Measurements from ENCODE around the gene ABCA1.
A peak's percentile ranks its signal among the peaks of the same experiment; 100 is the strongest.
"Not testable (repeated sequence)": the region's sequence is repeated elsewhere in the genome, so short reads cannot be mapped to it uniquely, and the experiment has no call there.

Gene ABCA1

DNA sequence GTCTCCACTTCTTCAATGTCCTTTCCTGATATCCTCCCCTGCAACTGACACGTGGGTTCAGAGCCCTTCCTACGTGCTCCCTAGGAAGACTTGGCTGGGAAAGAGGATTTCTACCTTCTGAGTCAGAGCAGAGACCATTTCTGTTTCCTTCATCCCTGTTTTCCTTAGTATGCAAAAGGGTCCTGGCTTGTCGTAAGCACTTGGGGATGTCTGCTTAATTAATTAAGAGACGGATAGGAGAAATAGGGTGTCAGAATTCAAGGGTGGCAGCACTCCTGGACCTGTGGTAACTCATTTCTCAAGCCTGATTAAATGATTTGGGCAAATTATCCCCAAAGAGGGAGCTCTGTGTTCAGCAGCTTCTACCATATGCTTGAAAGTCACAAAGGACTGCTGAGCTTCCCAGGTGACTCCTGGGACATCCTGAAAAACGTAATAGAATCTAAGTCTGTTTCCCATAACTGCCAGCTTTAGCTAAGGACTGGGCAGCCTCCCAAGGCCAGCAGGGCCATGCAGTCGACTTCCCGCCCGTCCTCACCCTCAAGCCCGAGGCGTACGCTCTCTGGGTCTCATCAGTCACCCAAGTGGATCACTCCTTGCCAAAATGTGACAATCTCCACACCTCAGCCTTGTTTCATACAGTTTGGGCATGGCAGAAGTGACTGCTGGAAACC lies 20.5 kb downstream of the ABCA1 start:
- H3K36me3 Mint-ChIP-seq (ENCODE audit: insufficient read depth), result peaks cover 8% of the 10 kb centered on the region
- no peak overlapping the region for H3K27ac Mint-ChIP-seq
- peaks cover 0 to 24% of the 10 kb centered on the region in 2 donors for H3K27me3 Mint-ChIP-seq
- no peak overlapping the region for H3K4me3 Mint-ChIP-seq
- H3K4me1 Mint-ChIP-seq (ENCODE audit: low read depth in 2 of 2), result peaks cover 3 to 14% of the 10 kb centered on the region in 2 donors
- ATAC-seq (replicated peaks) (no peak), DNase-seq (no peak)
- no peaks in the 10 kb centered on the region for H3K9me3 Mint-ChIP-seq

DNA sequence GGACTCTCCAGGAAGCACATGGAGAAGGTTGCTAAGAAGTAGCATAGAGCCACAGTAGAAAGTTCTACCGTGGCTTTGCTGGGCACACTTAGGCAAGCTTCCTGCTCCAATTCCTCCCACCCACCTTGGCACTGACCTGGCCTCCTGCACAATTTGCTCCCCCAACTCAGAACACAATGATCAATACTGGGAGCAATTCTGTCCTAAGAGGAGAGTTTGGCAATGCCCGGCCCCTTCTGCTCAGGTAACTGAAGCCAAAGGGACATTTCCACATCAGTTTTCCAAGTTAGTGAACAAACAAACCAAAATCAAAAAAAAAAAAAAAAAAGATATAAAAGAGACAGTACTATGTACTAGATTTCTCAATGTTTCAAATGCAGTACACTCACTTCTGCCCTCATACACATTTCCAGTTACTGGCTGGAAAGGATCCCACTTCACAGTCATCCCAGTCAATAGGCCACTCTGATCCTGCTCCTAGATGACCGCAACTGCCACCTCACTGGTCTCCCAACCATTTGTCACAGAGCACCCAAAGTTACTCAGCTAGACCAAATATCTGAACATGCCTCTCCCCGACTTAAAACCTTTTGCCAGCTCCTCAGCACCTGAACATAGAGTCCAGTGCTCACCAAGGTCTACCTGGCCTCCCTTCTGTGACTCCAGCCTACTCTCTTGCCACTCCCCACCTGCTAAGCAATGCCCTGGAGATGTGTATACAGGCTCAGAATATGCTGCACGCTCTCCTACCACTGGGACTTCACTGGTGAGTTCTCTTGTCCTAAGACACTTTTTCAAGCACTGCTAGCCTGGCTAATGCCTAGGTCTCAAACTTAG lies 21.3 kb downstream of the ABCA1 start:
- Mint-ChIP-seq H3K9me3 (no peaks in the 10 kb centered on the region), H3K36me3 (ENCODE audit: insufficient read depth) (peaks cover 8% of the 10 kb centered on the region), H3K4me1 (ENCODE audit: low read depth in 2 of 2) (peaks cover 3 to 14% of the 10 kb centered on the region in 2 donors), H3K27ac (peak overlapping the region in 1 of 2 donors; percentile 15), H3K4me3 (no peak overlapping the region), H3K27me3 (peaks cover 0 to 23% of the 10 kb centered on the region in 2 donors)
- no peak for DNase-seq
- no peak for ATAC-seq (replicated peaks)

DNA sequence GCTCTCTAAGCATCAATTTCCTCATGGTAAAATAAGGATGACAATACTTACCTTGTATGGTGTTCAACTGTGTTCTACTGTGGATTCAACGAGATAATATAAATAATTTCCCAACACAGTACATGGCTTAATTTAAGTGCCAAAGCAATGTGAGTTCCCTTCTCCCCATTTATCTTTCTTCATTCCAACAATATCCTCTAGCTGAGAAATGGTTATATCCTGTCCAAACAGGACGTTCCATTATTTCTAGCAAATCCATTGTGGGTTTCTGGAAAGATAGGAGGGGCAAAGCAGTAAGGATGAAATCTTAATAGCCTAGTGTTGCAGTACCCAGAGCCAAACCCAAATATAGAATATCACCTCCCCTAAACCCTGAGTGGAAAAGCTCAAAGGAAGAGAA lies 22.0 kb downstream of the ABCA1 start:
- Mint-ChIP-seq H3K9me3 (no peaks in the 10 kb centered on the region), H3K4me1 (ENCODE audit: low read depth in 2 of 2) (peaks cover 3 to 14% of the 10 kb centered on the region in 2 donors), H3K27ac (peak overlapping the region in 1 of 2 donors; percentile 15), H3K36me3 (ENCODE audit: insufficient read depth) (peaks cover 11% of the 10 kb centered on the region), H3K27me3 (peaks cover 0 to 23% of the 10 kb centered on the region in 2 donors), H3K4me3 (no peak overlapping the region)
- ATAC-seq (replicated peaks), result no peak
- no peak for DNase-seq

DNA sequence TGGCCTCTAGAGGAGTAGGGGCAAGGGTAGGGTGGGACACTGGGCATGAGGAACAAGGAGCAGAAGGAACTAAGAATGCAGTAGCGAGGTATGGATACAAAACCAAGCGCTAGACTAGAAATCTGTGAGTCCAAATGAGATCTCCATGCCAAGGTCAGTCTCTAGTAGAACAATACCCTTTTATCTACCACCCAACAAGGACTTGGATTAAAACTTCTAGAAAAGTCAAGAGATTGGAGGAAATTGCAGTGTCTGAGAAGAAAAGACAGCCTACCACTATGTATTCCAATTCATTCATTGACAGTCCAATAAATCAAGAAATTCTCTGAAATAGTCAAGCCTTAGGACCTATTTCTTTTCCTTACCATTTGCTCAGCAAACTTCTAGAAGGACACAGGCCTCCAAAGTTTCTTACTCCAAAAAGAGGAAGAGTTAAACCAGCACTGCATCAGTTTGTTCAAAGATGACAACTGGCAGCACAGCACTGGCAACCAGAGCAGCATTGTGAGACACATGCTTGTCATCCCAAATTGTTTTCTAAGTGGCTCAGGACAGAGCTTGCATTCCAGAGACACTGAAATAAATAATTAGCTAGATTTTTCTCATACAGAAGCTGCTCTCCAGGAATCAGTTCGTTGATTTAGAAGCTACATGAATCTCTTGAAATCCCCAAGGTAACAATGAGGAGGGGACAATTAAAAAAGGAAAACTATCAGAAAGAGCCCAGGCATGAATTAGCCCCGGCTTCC lies 22.6 kb downstream of the ABCA1 start:
- Mint-ChIP-seq H3K9me3 (no peaks in the 10 kb centered on the region), H3K4me1 (ENCODE audit: low read depth in 2 of 2) (peaks cover 3 to 14% of the 10 kb centered on the region in 2 donors), H3K27me3 (peaks cover 0 to 23% of the 10 kb centered on the region in 2 donors), H3K4me3 (no peak overlapping the region), H3K27ac (no peak overlapping the region), H3K36me3 (ENCODE audit: insufficient read depth) (peaks cover 15% of the 10 kb centered on the region)
- ATAC-seq (replicated peaks), result no peak
- DNase-seq, result no peak

DNA sequence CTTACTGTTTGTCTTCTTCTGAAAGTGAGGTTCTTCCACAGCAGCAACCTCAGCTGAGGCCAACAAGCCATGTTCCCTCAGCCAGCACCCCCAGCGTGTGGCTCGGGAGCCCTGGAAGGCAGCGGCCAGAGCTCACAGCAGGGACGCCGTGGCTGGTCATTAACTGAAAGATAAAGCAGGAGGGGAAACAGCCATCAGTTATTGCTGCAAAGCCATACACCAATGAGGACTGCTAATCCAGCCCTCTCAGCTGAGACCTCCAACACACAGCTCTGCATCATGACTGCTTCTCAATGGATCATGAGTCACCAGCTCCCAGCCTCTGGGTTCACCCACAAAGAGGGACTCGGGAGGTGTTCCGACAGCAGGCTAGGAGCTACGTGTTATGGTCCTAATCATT lies 24.3 kb downstream of the ABCA1 start:
- peaks cover 16% of the 10 kb centered on the region for H3K36me3 Mint-ChIP-seq (ENCODE audit: insufficient read depth)
- no peak for DNase-seq
- peaks cover 0 to 6% of the 10 kb centered on the region in 2 donors for H3K4me1 Mint-ChIP-seq (ENCODE audit: low read depth in 2 of 2)
- no peaks in the 10 kb centered on the region for H3K9me3 Mint-ChIP-seq
- no peak overlapping the region for H3K4me3 Mint-ChIP-seq
- no peak for ATAC-seq (replicated peaks)
- peaks cover 0 to 23% of the 10 kb centered on the region in 2 donors for H3K27me3 Mint-ChIP-seq
- no peak overlapping the region for H3K27ac Mint-ChIP-seq

DNA sequence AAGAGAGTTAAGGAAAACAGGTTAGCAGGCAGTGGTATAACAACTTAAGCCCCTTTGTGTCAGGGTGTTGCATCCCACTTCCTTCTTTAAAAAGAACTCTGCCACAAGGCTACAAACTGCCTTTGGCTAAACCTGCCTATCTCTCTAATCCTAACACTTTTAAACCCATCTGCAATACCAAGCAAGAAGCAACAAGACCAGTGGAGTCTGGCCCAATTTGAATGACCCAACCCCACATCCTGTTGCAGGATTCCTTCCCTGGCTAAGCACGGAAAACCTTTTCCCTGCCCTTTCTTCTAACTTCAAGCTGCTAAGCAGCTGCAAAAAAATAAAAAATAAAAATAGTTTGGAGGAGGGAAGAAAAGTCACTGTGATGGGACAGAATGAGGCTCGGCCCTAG lies 27.1 kb downstream of the ABCA1 start:
- Mint-ChIP-seq H3K27me3 (peaks cover 0 to 10% of the 10 kb centered on the region in 2 donors), H3K9me3 (no peaks in the 10 kb centered on the region), H3K27ac (no peak overlapping the region), H3K4me1 (ENCODE audit: low read depth in 2 of 2) (peaks cover 0 to 1% of the 10 kb centered on the region in 2 donors), H3K36me3 (ENCODE audit: insufficient read depth) (peaks cover 18% of the 10 kb centered on the region), H3K4me3 (no peak overlapping the region)
- no peak for DNase-seq
- ATAC-seq (replicated peaks), result no peak

DNA sequence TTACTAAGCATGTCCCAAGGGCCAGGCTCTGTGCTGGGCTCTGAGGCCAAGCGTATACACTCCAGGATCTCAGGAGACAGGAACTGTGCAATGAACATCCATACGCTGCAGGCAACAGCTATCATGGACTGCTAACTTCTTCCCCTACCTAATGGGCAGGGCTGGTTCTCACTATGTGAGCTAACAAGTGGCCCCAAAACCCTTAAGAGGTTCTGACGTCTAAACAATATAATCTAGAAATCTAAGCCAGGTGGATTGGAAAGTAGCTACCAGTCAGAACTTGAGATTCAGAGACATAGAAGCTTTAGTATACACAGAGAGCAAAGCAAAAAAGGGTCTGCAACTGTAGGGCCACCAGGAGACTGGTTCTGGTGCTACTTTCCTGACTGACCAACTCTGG lies 27.6 kb downstream of the ABCA1 start:
- no peak for ATAC-seq (replicated peaks)
- peaks cover 0 to 1% of the 10 kb centered on the region in 2 donors for H3K4me1 Mint-ChIP-seq (ENCODE audit: low read depth in 2 of 2)
- H3K27me3 Mint-ChIP-seq, result peaks cover 0 to 10% of the 10 kb centered on the region in 2 donors
- H3K9me3 Mint-ChIP-seq, result no peaks in the 10 kb centered on the region
- no peak overlapping the region for H3K4me3 Mint-ChIP-seq
- H3K36me3 Mint-ChIP-seq (ENCODE audit: insufficient read depth), result peaks cover 20% of the 10 kb centered on the region
- DNase-seq, result no peak
- H3K27ac Mint-ChIP-seq, result no peak overlapping the region

DNA sequence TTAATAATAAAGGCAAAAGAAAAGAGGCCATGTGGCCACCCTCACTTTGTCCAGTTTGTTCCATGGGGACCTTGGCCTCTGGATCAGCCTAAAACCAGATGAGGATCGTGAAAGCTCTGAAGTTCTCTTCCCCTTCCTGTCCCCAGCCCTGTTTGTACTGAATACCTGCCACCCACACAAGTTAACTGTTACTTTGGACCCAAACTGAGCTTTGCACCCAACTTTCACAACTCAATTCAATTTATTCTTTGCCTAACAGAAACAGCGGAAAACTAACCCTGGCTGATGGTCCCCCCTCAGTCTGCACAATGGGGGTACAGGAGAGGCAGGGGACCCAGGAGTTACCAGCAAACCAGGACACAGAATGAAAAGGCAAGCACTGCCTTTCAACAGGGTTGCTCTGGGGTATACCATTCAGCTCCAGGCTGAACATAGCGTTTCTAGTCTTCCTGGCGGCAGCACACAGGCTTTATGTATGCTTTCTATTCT lies 28.2 kb downstream of the ABCA1 start:
- Mint-ChIP-seq H3K27me3 (peaks cover 0 to 12% of the 10 kb centered on the region in 2 donors), H3K4me1 (ENCODE audit: low read depth in 2 of 2) (peaks cover 0 to 5% of the 10 kb centered on the region in 2 donors), H3K27ac (no peak overlapping the region), H3K9me3 (no peaks in the 10 kb centered on the region), H3K4me3 (no peak overlapping the region), H3K36me3 (ENCODE audit: insufficient read depth) (peaks cover 21% of the 10 kb centered on the region)
- ATAC-seq (replicated peaks), result no peak
- DNase-seq, result no peak

DNA sequence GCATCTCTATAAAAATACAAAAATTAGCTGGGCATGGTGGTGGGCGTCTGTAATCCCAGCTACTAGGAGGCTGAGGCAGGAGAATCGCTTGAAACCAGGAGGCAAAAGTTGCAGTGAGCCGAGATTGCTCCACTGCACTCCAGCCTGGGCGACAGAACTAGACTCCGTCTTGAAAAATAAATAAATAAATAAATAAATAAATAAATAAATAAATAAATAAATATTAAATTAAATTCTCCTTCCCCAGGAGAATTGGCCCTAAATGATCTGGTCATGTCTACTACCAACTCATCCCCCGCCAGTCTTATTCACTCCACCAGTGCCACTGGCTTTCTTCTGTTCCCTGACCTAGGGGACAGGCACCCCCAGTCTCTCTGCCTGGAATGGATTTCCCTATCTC lies 29.6 kb downstream of the ABCA1 start:
- DNase-seq; H3K27me3 Mint-ChIP-seq; H3K27ac Mint-ChIP-seq; ATAC-seq (replicated peaks); H3K4me3 Mint-ChIP-seq; H3K9me3 Mint-ChIP-seq; H3K4me1 Mint-ChIP-seq (ENCODE audit: low read depth in 2 of 2): not testable (repeated sequence)
- peaks cover 16% of the 10 kb centered on the region for H3K36me3 Mint-ChIP-seq (ENCODE audit: insufficient read depth)

DNA sequence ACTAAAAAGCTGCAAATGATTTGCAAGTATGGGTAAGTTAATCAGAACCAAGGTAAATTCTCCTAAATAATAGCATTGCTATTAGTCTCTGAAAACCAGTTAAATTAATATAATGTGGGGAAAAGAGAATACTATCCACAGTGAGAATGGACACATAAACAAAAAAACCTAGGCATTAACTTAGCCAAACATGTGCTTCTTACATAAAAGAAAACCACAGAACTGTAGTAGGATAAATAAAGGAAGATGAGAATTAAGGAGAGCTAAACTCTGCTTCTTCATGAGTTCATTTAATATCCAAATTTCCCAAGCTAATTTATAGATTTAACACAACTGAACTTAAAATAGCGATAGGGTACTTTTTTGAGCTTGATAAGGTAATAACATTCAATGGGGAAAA lies 31.8 kb downstream of the ABCA1 start:
- DNase-seq (no peak), ATAC-seq (replicated peaks) (no peak)
- Mint-ChIP-seq H3K36me3 (ENCODE audit: insufficient read depth) (peaks cover 15% of the 10 kb centered on the region), H3K27me3 (peaks cover 0 to 5% of the 10 kb centered on the region in 2 donors), H3K4me1 (ENCODE audit: low read depth in 2 of 2) (peaks cover 0 to 5% of the 10 kb centered on the region in 2 donors), H3K9me3 (no peaks in the 10 kb centered on the region), H3K27ac (no peak overlapping the region), H3K4me3 (no peak overlapping the region)

DNA sequence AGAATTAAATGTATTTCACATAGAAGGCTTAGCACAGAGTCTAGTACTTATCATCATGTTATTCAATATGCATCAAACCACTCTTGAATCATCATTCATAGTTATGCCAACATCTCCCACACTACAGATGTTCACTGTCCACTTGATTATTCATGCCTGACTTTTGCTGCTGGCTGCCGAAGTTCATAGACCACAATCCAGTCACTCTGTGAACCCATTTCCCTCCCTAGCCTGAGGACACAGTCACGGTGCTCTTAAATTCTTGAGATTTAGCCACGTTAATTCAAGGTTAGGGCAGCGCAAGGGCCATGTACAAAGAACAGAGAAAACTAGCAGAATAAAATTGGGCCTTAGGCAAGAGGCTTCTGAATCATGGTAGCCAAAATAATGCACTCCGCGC lies 32.4 kb downstream of the ABCA1 start:
- Mint-ChIP-seq H3K36me3 (ENCODE audit: insufficient read depth) (peaks cover 16% of the 10 kb centered on the region), H3K4me1 (ENCODE audit: low read depth in 2 of 2) (peaks cover 0 to 5% of the 10 kb centered on the region in 2 donors), H3K9me3 (no peaks in the 10 kb centered on the region), H3K27ac (no peak overlapping the region), H3K27me3 (peaks cover 0 to 5% of the 10 kb centered on the region in 2 donors), H3K4me3 (no peak overlapping the region)
- DNase-seq, result no peak
- no peak for ATAC-seq (replicated peaks)

DNA sequence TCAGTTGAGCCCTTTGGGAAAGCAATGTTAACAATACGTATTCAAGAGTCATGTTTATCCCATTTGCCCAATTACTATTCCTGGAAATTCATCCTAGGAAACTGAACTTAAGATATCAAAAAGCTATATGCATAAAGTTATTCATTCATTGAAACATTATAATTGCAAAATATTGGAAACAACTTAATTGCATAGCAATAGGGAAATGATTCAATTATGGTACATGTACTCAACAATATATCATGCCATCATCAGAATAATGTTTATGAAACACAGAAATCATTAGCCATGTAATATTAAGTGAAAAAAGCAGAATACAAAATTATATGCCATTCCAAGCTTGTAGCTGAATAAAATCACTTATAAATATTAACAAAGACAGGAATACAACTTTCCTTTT lies 35.3 kb downstream of the ABCA1 start:
- DNase-seq (no peak), ATAC-seq (replicated peaks) (no peak)
- Mint-ChIP-seq H3K4me3 (no peak overlapping the region), H3K4me1 (ENCODE audit: low read depth in 2 of 2) (peaks cover 0 to 5% of the 10 kb centered on the region in 2 donors), H3K27me3 (peaks cover 0 to 5% of the 10 kb centered on the region in 2 donors), H3K27ac (no peak overlapping the region), H3K36me3 (ENCODE audit: insufficient read depth) (peaks cover 18% of the 10 kb centered on the region), H3K9me3 (no peaks in the 10 kb centered on the region)

DNA sequence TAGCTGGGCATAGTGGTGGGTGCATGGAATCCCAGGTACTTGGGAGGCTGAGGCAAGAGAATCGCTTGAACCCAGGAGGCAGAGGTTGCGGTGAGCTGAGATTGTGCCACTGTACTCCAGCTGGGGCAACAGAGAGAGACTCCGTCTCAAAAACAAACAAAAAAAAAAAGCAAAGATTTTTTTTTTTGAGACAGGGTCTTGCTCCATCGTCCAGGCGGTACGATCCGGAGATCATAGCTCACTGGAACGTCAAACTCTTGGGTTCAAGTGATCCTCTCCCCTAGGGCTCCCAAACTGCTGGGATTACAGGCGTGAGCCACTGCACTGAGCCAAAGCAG lies 37.6 kb downstream of the ABCA1 start:
- Mint-ChIP-seq H3K27me3 (peaks cover 0 to 5% of the 10 kb centered on the region in 2 donors), H3K4me3 (no peak overlapping the region), H3K36me3 (ENCODE audit: insufficient read depth) (peaks cover 28% of the 10 kb centered on the region), H3K4me1 (ENCODE audit: low read depth in 2 of 2) (peaks cover 0 to 5% of the 10 kb centered on the region in 2 donors), H3K9me3 (no peaks in the 10 kb centered on the region), H3K27ac (no peak overlapping the region)
- DNase-seq (no peak), ATAC-seq (replicated peaks) (no peak)
